H1 (cell line): ENCODE data around the gene UBL4A. TPM values are rescaled to one million over a fixed set of nuclear protein-coding genes. Genes with fewer than 3 reads are reported as not detected.

Source experiments
- CTCF ChIA-PET: fragments of 300-600 bp; sonication (Branson Sonifier 250); formaldehyde crosslinking; loops from one replicate; lab custom pipeline; 2021; ENCODE audit not compliant: partially characterized antibody; lab: Charles Lee
- POLR2A ChIA-PET: fragments of 300-600 bp; sonication (Branson Sonifier 250); formaldehyde crosslinking; loops from one replicate; lab custom pipeline; 2021; ENCODE audit warnings: inconsistent platforms; ENCODE audit not compliant: partially characterized antibody; lab: Charles Lee
- DNase-seq, 2 experiments: peaks; one replicate each; pipeline versions ENCODE4 v3.0.0 to v3.0.0-alpha.2; 2010 to 2022; ENCODE audit warnings: low spot score in 2 of 2, low read depth in 1 of 2, mixed read lengths in 1 of 2
- FAIRE-seq: peaks from 2 replicates; lab custom pipeline; 2011; peaks lifted over from hg19 to GRCh38; lab: Jason Lieb, UNC
- H2AFZ ChIP-seq: 2 replicates; pipeline ENCODE4 v1.8.1; 2012; ENCODE audit warnings: low read length, inconsistent platforms
- H2AK5ac ChIP-seq: 2 replicates; pipeline ENCODE4 v1.6.1; 2013; ENCODE audit warnings: low read depth, low read length
- H2BK120ac ChIP-seq: replicated peaks from 2 replicates; pipeline ENCODE3; 2013; ENCODE audit warnings: low read depth, low read length, inconsistent platforms
- H2BK12ac ChIP-seq: 2 replicates; pipeline ENCODE4 v1.6.1; 2013; ENCODE audit warnings: low read depth, low read length
- H2BK15ac ChIP-seq: 2 replicates; pipeline ENCODE4 v1.6.1; 2013; ENCODE audit warnings: low read length
- H2BK20ac ChIP-seq: 2 replicates; pipeline ENCODE4 v1.6.1; 2013; ENCODE audit warnings: low read length
- H2BK5ac ChIP-seq: 2 replicates; pipeline ENCODE4 v1.6.1; 2013; ENCODE audit warnings: low read depth, low read length
- H3K14ac ChIP-seq: 2 replicates; pipeline ENCODE4 v1.6.1; 2013; ENCODE audit warnings: inconsistent platforms; ENCODE audit not compliant: insufficient read length
- H3K18ac ChIP-seq: 2 replicates; pipeline ENCODE4 v1.6.1; 2013; ENCODE audit warnings: low read length; ENCODE audit errors: extremely low read depth
- H3K23ac ChIP-seq: 2 replicates; pipeline ENCODE4 v1.6.1; 2013; ENCODE audit warnings: inconsistent platforms; ENCODE audit not compliant: insufficient read length
- H3K23me2 ChIP-seq: 2 replicates; pipeline ENCODE4 v1.6.1; 2013; ENCODE audit warnings: low read depth, low read length
- H3K27ac ChIP-seq: 2 replicates; pipeline ENCODE4 v1.6.1; 2011; ENCODE audit warnings: low read depth, low read length, inconsistent platforms
- H3K27me3 ChIP-seq, 4 experiments: replicated peaks in 1 of 4; 1 replicate in 1 of 4; 2 replicates in 3 of 4; pipeline versions ENCODE4 v1.6.1 to v1.8.1; 2011 to 2013; ENCODE audit warnings: low read length in 3 of 4, mild to moderate bottlenecking in 3 of 4, inconsistent platforms in 2 of 4, mixed read lengths in 2 of 4, moderate library complexity in 1 of 4; ENCODE audit not compliant: control insufficient read depth in 3 of 4, insufficient read depth in 3 of 4; ENCODE audit errors: extremely low read depth in 1 of 4
- H3K36me3 ChIP-seq, 4 experiments: 2 replicates each; pipeline versions ENCODE4 v1.6.1 to v1.8.1; 2011 to 2013; ENCODE audit warnings: mild to moderate bottlenecking in 4 of 4, low read length in 3 of 4, moderate library complexity in 2 of 4, control low read depth in 1 of 4, inconsistent platforms in 1 of 4; ENCODE audit not compliant: insufficient read depth in 4 of 4, control insufficient read depth in 2 of 4
- H3K4ac ChIP-seq: replicated peaks from 2 replicates; pipeline ENCODE3; 2013; ENCODE audit warnings: low read length, low read depth, mixed read lengths, inconsistent platforms; ENCODE audit not compliant: insufficient read length
- H3K4me1 ChIP-seq, 4 experiments: replicated peaks in 1 of 4; 1 replicate in 1 of 4; 2 replicates in 3 of 4; pipeline versions ENCODE4 v1.6.1 to v1.8.1; 2011 to 2013; ENCODE audit warnings: low read length in 3 of 4, inconsistent platforms in 2 of 4, mixed read lengths in 1 of 4; ENCODE audit not compliant: insufficient read depth in 4 of 4, control insufficient read depth in 3 of 4
- H3K4me2 ChIP-seq, 2 experiments: 2 replicates each; pipeline versions ENCODE4 v1.6.1 to v1.8.1; 2011 to 2013; ENCODE audit warnings: low read depth in 2 of 2, low read length in 2 of 2, control low read depth in 1 of 2, inconsistent platforms in 1 of 2, mild to moderate bottlenecking in 1 of 2; ENCODE audit not compliant: insufficient read depth in 1 of 2
- H3K4me3 ChIP-seq, 4 experiments: fragments of 200-600, 300-600 bp in 1 of 4; sonication (generic), shearing (Covaris generic), sonication (Bioruptor Twin) in 1 of 4; 2 replicates each; pipeline versions ENCODE4 v1.5.1 to v1.8.1; 2011 to 2016; ENCODE audit warnings: low read length in 4 of 4, low read depth in 3 of 4, control low read depth in 2 of 4, inconsistent platforms in 2 of 4, mild to moderate bottlenecking in 2 of 4, mixed read lengths in 1 of 4, moderate library complexity in 1 of 4; ENCODE audit not compliant: insufficient read depth in 2 of 4; ENCODE audit errors: extremely low read depth in 1 of 4
- H3K56ac ChIP-seq: replicated peaks from 2 replicates; pipeline ENCODE3; 2013; ENCODE audit warnings: low read depth, mild to moderate bottlenecking, mixed read lengths, low read length, inconsistent platforms; ENCODE audit not compliant: insufficient read length
- H3K79me1 ChIP-seq: 2 replicates; pipeline ENCODE4 v1.6.1; 2013; ENCODE audit warnings: low read depth, low read length, control low read depth
- H3K79me2 ChIP-seq, 2 experiments: 2 replicates each; pipeline versions ENCODE4 v1.6.1 to v1.8.1; 2012 to 2013; ENCODE audit warnings: low read length in 2 of 2, mild to moderate bottlenecking in 2 of 2, inconsistent platforms in 1 of 2; ENCODE audit not compliant: insufficient read depth in 2 of 2, control insufficient read depth in 1 of 2
- H3K9ac ChIP-seq, 4 experiments: replicated peaks in 1 of 4; 1 replicate in 1 of 4; 2 replicates in 3 of 4; pipeline versions ENCODE4 v1.6.1 to v1.8.1; 2011 to 2013; ENCODE audit warnings: low read depth in 3 of 4, low read length in 3 of 4, control low read depth in 2 of 4, mild to moderate bottlenecking in 2 of 4, moderate library complexity in 2 of 4, inconsistent platforms in 1 of 4; ENCODE audit errors: extremely low read depth in 1 of 4
- H3K9me3 ChIP-seq, 2 experiments: 2 replicates each; pipeline versions ENCODE4 v1.6.1 to v1.8.1; 2012 to 2013; ENCODE audit warnings: mild to moderate bottlenecking in 2 of 2, moderate library complexity in 2 of 2, control low read depth in 1 of 2, inconsistent platforms in 1 of 2, low read depth in 1 of 2, low read length in 1 of 2, mixed read lengths in 1 of 2; ENCODE audit not compliant: insufficient read depth in 2 of 2
- H4K20me1 ChIP-seq, 2 experiments: replicated peaks in 1 of 2; 2 replicates each; pipeline versions ENCODE3 to v1.8.1; 2011 to 2013; ENCODE audit warnings: inconsistent platforms in 2 of 2, low read length in 2 of 2, mild to moderate bottlenecking in 1 of 2; ENCODE audit not compliant: insufficient read depth in 2 of 2, control insufficient read depth in 1 of 2
- H4K5ac ChIP-seq: 2 replicates; pipeline ENCODE4 v1.6.1; 2013; ENCODE audit warnings: low read length, low read depth, mixed read lengths, inconsistent platforms; ENCODE audit not compliant: insufficient read length
- H4K8ac ChIP-seq: 2 replicates; pipeline ENCODE4 v1.8.0; 2013; ENCODE audit warnings: mild to moderate bottlenecking, moderate library complexity, low read length, inconsistent platforms; ENCODE audit not compliant: insufficient read depth; ENCODE audit errors: extremely low read depth
- H4K91ac ChIP-seq: replicated peaks from 2 replicates; pipeline ENCODE3; 2013; ENCODE audit warnings: low read length, mixed read lengths, inconsistent platforms; ENCODE audit not compliant: insufficient read length
- ASH2L ChIP-seq: fragments of 200-600, 300-600 bp; sonication (generic); IDR thresholded peaks from one replicate; pipeline ENCODE4 v1.7.1; 2017; ENCODE audit warnings: low read length
- CTCF ChIP-seq, 3 experiments: IDR thresholded peaks; 1 replicate in 2 of 3; 2 replicates in 1 of 3; pipeline versions ENCODE4 v1.5.1 to v1.6.1; 2011; ENCODE audit warnings: low read length in 3 of 3, mild to moderate bottlenecking in 3 of 3, inconsistent platforms in 2 of 3, low read depth in 1 of 3, moderate library complexity in 1 of 3; ENCODE audit not compliant: insufficient read depth in 1 of 3; ENCODE audit errors: control extremely low read depth in 1 of 3
- HDAC6 ChIP-seq: IDR thresholded peaks from one replicate; pipeline ENCODE4 v1.7.1; 2012; ENCODE audit warnings: low read depth, mild to moderate bottlenecking, inconsistent platforms, low read length, moderate library complexity
- TAF7 ChIP-seq: optimal IDR thresholded peaks from 2 replicates; pipeline ENCODE3; 2011; ENCODE audit warnings: low read depth, mild to moderate bottlenecking, inconsistent platforms, low read length, moderate library complexity, borderline replicate concordance
- TCF12 ChIP-seq: IDR thresholded peaks from 2 replicates; pipeline ENCODE4 v1.6.1; 2011; ENCODE audit warnings: low read depth, mild to moderate bottlenecking, low read length
- WGBS, 2 experiments: shearing (Covaris generic) in 1 of 2; methylation state at CpG; one replicate each; pipeline versions ENCODE4 v1.1.6 to v1.1.7; 2013 to 2015; ENCODE audit warnings: low lambda C conversion rate in 2 of 2, mixed read lengths in 2 of 2, inconsistent platforms in 1 of 2, low coverage in 1 of 2, missing lambda C conversion rate in 1 of 2; ENCODE audit not compliant: insufficient replicate concordance in 2 of 2, insufficient coverage in 1 of 2, insufficient read length in 1 of 2; ENCODE audit errors: extremely low coverage in 1 of 2, missing lambda C conversion rate in 1 of 2; 5-methylcytosine and 5-hydroxymethylcytosine counted together
- polyA plus RNA-seq, 7 experiments: library from polyadenylated mRNA; depleted of rRNA in 3 of 7; stranded (reverse) in 5 of 7; unstranded in 2 of 7; fragments of >200 nt in 5 of 7; fragments of 200-250 nt in 2 of 7; gene quantifications; 1 replicate in 5 of 7; 2 replicates in 1 of 7; 4 replicates in 1 of 7; pipeline versions ENCODE4 v1.2.1 to v1.2.3, GENCODE V29; 2011 to 2013; ENCODE audit warnings: missing spikeins in 2 of 7, mixed read lengths in 2 of 7
- total RNA-seq: library from RNA; stranded (reverse); fragmentation: NEBNext Ultra II Directional; extraction: Animal tissue kit (Norgen Biotek cat#: 25700); gene quantifications from 2 replicates; pipeline ENCODE4 v1.2.1, GENCODE V29; 2021
- TF ChIP-seq, protein P1 (sequence below): IDR thresholded peaks from 2 replicates; pipeline ENCODE4 v1.6.1; 2011; ENCODE audit warnings: low read length, improper control_type of control experiment

UBL4A gene
- total and polyA plus RNA-seq, 2 of the 8 experiments (the other 6 are each of a cell fraction or from before 2014, with no cell fraction given), result 23.1 to 31.7 TPM

DNA sequence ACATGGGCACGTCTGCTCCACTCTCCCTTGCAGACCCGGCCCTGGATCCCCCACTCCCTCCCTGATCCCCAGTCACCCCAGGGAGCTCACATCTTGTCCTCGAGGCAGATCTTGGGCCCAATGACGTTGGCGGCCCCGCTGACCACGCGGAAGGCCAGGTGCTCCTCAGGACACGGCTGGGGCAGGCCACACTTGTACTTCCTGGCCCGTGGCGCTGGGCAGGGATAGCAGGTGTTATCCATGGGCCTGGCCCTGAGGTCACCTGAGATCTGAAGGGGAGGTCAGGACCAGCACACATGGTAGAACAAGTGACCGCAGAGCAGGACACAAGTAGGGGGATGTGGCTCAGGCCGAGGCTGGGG lies 21.9 kb upstream of the UBL4A start:
- H3K56ac ChIP-seq, result no peak overlapping the region
- no peak overlapping the region for H2BK20ac ChIP-seq
- no peak overlapping the region for H2BK12ac ChIP-seq
- H2AK5ac ChIP-seq, result no peak overlapping the region
- no peak overlapping the region for H3K4me3 ChIP-seq
- POLR2A ChIA-PET, result no interaction called here
- no peak for TF ChIP-seq TAF7
- no peak for TF ChIP-seq HDAC6
- TF ChIP-seq ASH2L, result no peak
- no peak for TF ChIP-seq CTCF (IDR thresholded peaks at IDR 0.05; ENCODE audit: control extremely low read depth in 1 of 3, insufficient read depth in 1 of 3, low read depth in 1 of 3, low read length in 3 of 3)
- TF ChIP-seq TCF12, result no peak
- TF ChIP-seq, protein P1, sequence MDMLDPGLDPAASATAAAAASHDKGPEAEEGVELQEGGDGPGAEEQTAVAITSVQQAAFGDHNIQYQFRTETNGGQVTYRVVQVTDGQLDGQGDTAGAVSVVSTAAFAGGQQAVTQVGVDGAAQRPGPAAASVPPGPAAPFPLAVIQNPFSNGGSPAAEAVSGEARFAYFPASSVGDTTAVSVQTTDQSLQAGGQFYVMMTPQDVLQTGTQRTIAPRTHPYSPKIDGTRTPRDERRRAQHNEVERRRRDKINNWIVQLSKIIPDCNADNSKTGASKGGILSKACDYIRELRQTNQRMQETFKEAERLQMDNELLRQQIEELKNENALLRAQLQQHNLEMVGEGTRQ, result no peak
- DNase-seq, result no peak
- H3K14ac ChIP-seq, result no peak overlapping the region
- H3K27ac ChIP-seq, result no peak overlapping the region
- no peak overlapping the region for H2AFZ ChIP-seq
- no peak overlapping the region for H3K9ac ChIP-seq
- no peak overlapping the region for H2BK15ac ChIP-seq
- CTCF ChIA-PET, result interaction anchor here (0.9 kb wide), 1 partner anchor 18 kb away, joined by 3 read pairs; no protein-coding TSS in a partner anchor
- H3K4ac ChIP-seq, result no peak overlapping the region
- no peak overlapping the region for H3K4me2 ChIP-seq
- no peak overlapping the region for H4K91ac ChIP-seq
- no peaks in the 10 kb centered on the region for H4K20me1 ChIP-seq
- H3K23me2 ChIP-seq, result no peaks in the 10 kb centered on the region
- no peak overlapping the region for H2BK120ac ChIP-seq
- no peak overlapping the region for H3K23ac ChIP-seq
- FAIRE-seq, result no peak
- H3K79me1 ChIP-seq, result no peaks in the 10 kb centered on the region
- no peak overlapping the region for H2BK5ac ChIP-seq
- WGBS, 2 experiments, result 80% methylated on average over 2 of the region's 13 CpGs; no CpG with 5 or more reads in 1 of the 2 experiments
- no peak overlapping the region for H3K18ac ChIP-seq
- no peak overlapping the region for H4K5ac ChIP-seq
- H3K9me3 ChIP-seq, result no peaks in the 10 kb centered on the region
- H3K36me3 ChIP-seq, result no peaks in the 10 kb centered on the region; a peak in 1 of 8 replicates
- no peak overlapping the region for H4K8ac ChIP-seq
- no peaks in the 10 kb centered on the region for H3K79me2 ChIP-seq
- H3K27me3 ChIP-seq, result no peaks in the 10 kb centered on the region
- H3K4me1 ChIP-seq, result no peaks in the 10 kb centered on the region
